GM23338 (cell line): ENCODE data around the gene ZNF821.

Experiments
- CREB1 ChIP-seq: fragments of 250-450 bp; sonication (Bioruptor Pico); IDR thresholded peaks from 2 replicates; pipeline ENCODE4 v1.5.0; 2020; ENCODE audit warnings: low read depth, mild to moderate bottlenecking, moderate library complexity
- CTCF ChIP-seq, 2 experiments: fragments of 200-600 bp in 1 of 2; sonication (generic) in 1 of 2; conservative IDR thresholded peaks; 2 replicates each; pipeline versions ENCODE4 v1.5.1 to v1.6.1; 2016 to 2017; ENCODE audit warnings: antibody characterized with exemption in 2 of 2, low read depth in 2 of 2, mild to moderate bottlenecking in 2 of 2, moderate library complexity in 1 of 2
- ETS1 ChIP-seq: IDR thresholded peaks from 2 replicates; pipeline ENCODE4 v1.6.1; 2016; ENCODE audit warnings: antibody characterized with exemption
- EZH2 ChIP-seq: fragments of 200-600 bp; sonication (generic); IDR thresholded peaks from one replicate; pipeline ENCODE4 v1.8.0; 2017; ENCODE audit warnings: antibody characterized with exemption, mild to moderate bottlenecking, low read depth; ENCODE audit not compliant: unreplicated experiment
- EZH2phosphoT487 ChIP-seq: fragments of 200-600 bp; sonication (generic); IDR thresholded peaks from one replicate; pipeline ENCODE4 v1.8.1; 2018; ENCODE audit warnings: antibody characterized with exemption; ENCODE audit not compliant: unreplicated experiment
- JUNB ChIP-seq: IDR thresholded peaks from one replicate; pipeline ENCODE4 v1.6.1; 2016; ENCODE audit warnings: antibody characterized with exemption; ENCODE audit not compliant: unreplicated experiment
- POLR2AphosphoS5 ChIP-seq: IDR thresholded peaks from 2 replicates; pipeline ENCODE4 v1.6.1; 2016; ENCODE audit warnings: antibody characterized with exemption, low read depth
- REST ChIP-seq: IDR thresholded peaks from one replicate; pipeline ENCODE4 v1.6.1; 2018; ENCODE audit warnings: antibody characterized with exemption; ENCODE audit not compliant: unreplicated experiment
- STAT1 ChIP-seq: IDR thresholded peaks from one replicate; pipeline ENCODE4 v1.6.1; 2016; ENCODE audit warnings: antibody characterized with exemption; ENCODE audit not compliant: unreplicated experiment
- ZNF114 ChIP-seq: fragments of 250-450 bp; sonication (Bioruptor Pico); IDR thresholded peaks from 2 replicates; pipeline ENCODE4 v1.5.0; 2020; ENCODE audit warnings: mild to moderate bottlenecking, moderate library complexity
- ZNF331 ChIP-seq: fragments of 250-450 bp; sonication (Bioruptor Pico); IDR thresholded peaks from 2 replicates; pipeline ENCODE4 v1.5.0; 2020; ENCODE audit warnings: low read depth, mild to moderate bottlenecking, moderate library complexity
- ZNF462 ChIP-seq: fragments of 250-450 bp; sonication (Bioruptor Pico); IDR thresholded peaks from 2 replicates; pipeline ENCODE4 v1.5.0; 2020; ENCODE audit warnings: mild to moderate bottlenecking, moderate library complexity

GRCh38 chr16:71931599-71931998 lies 47.6 kb upstream of the ZNF821 start:
- TF ChIP-seq CTCF (conservative IDR thresholded peaks at IDR 0.05; ENCODE audit: low read depth in 2 of 2) (no peak), POLR2AphosphoS5 (no peak), EZH2phosphoT487 (no peak), REST (no peak), ZNF331 (no peak), EZH2 (no peak), CREB1 (CRISPR knock-in tag) (no peak), ETS1 (no peak), JUNB (no peak), ZNF462 (CRISPR knock-in tag) (no peak), STAT1 (no peak), ZNF114 (CRISPR knock-in tag) (no peak)
